Measurements from ENCODE around the gene NKAIN1. TPM values are rescaled to one million over a fixed set of nuclear protein-coding genes. Genes with fewer than 3 reads are reported as not detected.

NKAIN1 gene
- polyA plus RNA-seq, 1 donor, result 2.7 TPM

DNA sequence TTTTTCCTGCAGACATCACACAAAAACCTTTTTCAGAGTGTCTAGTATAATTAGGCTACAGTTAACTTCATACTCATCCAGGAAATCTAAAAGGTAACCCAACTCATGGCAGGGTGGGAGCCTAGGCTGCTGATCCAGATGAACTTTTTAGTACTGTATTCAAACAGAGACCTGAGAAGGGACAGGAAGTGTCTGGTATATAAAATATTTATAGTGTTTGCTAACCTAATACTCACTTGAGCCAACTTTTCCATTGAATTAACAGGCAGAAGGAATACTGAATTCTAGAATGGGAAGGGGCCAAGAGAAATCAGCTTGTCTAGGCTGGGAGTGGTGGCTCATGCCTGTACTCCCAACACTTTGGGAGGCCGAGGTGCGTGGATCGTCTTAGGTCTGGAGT, 22.2 kb upstream of the NKAIN1 start:
- Histone ChIP-seq H3K4me1 (ENCODE audit: control insufficient read depth, insufficient read depth, low read length) (no peaks in the 10 kb centered on the region), H3K36me3 (ENCODE audit: control insufficient read depth, insufficient read depth, low read length) (peaks cover 68% of the 10 kb centered on the region), H3K27ac (ENCODE audit: low read length) (no peak overlapping the region), H3K4me3 (ENCODE audit: low read length) (no peak overlapping the region), H3K9me3 (ENCODE audit: control insufficient read depth, low read depth, low read length) (no peaks in the 10 kb centered on the region), H3K27me3 (ENCODE audit: control insufficient read depth, insufficient read depth, low read length) (no peaks in the 10 kb centered on the region)
- WGBS (ENCODE audit: insufficient coverage, low lambda C conversion rate), result no CpG with 5 or more reads among the region's 3 CpGs
- DNase-seq, result no peak

- Histone ChIP-seq H3K4me1 (ENCODE audit: control insufficient read depth, insufficient read depth, low read length) (no peaks in the 10 kb centered on the region), H3K27ac (ENCODE audit: low read length) (no peak overlapping the region), H3K9me3 (ENCODE audit: control insufficient read depth, low read depth, low read length) (no peaks in the 10 kb centered on the region), H3K36me3 (ENCODE audit: control insufficient read depth, insufficient read depth, low read length) (peaks cover 54% of the 10 kb centered on the region), H3K4me3 (ENCODE audit: low read length) (no peak overlapping the region), H3K27me3 (ENCODE audit: control insufficient read depth, insufficient read depth, low read length) (no peaks in the 10 kb centered on the region)
- DNase-seq, result no peak
- WGBS (ENCODE audit: insufficient coverage, low lambda C conversion rate), result no CpG with 5 or more reads among the region's 3 CpGs
Observed at GRCh38 chr1:31259746-31260145, 20.1 kb upstream of the NKAIN1 start.

GRCh38 chr1:31258581-31258980, 18.9 kb upstream of the NKAIN1 start:
- no peak for DNase-seq
- no peaks in the 10 kb centered on the region for H3K4me1 ChIP-seq (ENCODE audit: control insufficient read depth, insufficient read depth, low read length)
- no peaks in the 10 kb centered on the region for H3K9me3 ChIP-seq (ENCODE audit: control insufficient read depth, low read depth, low read length)
- H3K36me3 ChIP-seq (ENCODE audit: control insufficient read depth, insufficient read depth, low read length), result peaks cover 48% of the 10 kb centered on the region
- H3K4me3 ChIP-seq (ENCODE audit: low read length), result no peak overlapping the region
- H3K27me3 ChIP-seq (ENCODE audit: control insufficient read depth, insufficient read depth, low read length), result no peaks in the 10 kb centered on the region
- WGBS (ENCODE audit: insufficient coverage, low lambda C conversion rate), result no CpG with 5 or more reads among the region's 1 CpG
- H3K27ac ChIP-seq (ENCODE audit: low read length), result no peak overlapping the region

DNA sequence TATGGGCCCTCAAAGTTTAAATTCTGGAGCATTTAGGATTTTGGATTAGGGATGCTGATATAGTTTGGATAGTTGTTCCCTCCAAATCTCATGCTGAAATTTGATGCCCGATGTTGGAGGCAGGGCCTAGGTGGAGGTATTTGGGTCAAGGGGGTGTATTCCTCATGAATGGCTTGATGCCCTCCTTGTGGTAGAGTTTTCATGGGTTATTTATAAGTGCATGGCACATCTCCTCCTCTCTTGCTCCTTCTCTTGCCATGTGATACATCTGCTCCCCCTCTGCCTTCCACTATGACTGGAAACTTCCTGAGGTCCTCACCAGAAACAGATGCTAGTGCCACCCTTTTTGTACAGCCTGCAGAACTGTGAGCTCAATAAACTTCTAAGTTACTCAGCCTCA, 17.5 kb upstream of the NKAIN1 start:
- Histone ChIP-seq H3K4me1 (ENCODE audit: control insufficient read depth, insufficient read depth, low read length) (no peaks in the 10 kb centered on the region), H3K9me3 (ENCODE audit: control insufficient read depth, low read depth, low read length) (no peaks in the 10 kb centered on the region), H3K36me3 (ENCODE audit: control insufficient read depth, insufficient read depth, low read length) (peaks cover 43% of the 10 kb centered on the region), H3K27me3 (ENCODE audit: control insufficient read depth, insufficient read depth, low read length) (no peaks in the 10 kb centered on the region), H3K4me3 (ENCODE audit: low read length) (no peak overlapping the region), H3K27ac (ENCODE audit: low read length) (no peak overlapping the region)
- WGBS (ENCODE audit: insufficient coverage, low lambda C conversion rate), result no CpG with 5 or more reads among the region's 1 CpG
- no peak for DNase-seq

DNA sequence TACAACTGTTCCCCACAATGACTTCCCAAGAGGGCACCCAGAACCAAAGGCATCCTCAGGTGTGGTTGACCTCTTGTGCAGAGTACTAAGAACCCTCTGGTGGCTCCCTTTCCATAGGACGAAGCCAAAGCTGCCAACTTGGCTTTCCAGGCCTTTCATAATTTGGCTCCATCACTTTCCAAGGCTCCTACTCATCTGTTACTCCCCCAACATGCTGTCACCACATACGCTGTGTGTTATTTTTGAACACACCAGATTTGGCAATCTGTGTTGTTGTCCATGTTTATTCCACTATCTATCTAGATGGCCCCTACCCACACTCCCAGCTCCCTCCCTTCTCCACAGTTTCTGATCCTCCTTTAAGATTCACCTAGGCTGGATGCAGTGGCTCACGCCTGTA, 10.2 kb upstream of the NKAIN1 start:
- H3K4me1 ChIP-seq (ENCODE audit: control insufficient read depth, insufficient read depth, low read length), result no peaks in the 10 kb centered on the region
- H3K9me3 ChIP-seq (ENCODE audit: control insufficient read depth, low read depth, low read length), result no peaks in the 10 kb centered on the region
- no peaks in the 10 kb centered on the region for H3K36me3 ChIP-seq (ENCODE audit: control insufficient read depth, insufficient read depth, low read length)
- no peaks in the 10 kb centered on the region for H3K27me3 ChIP-seq (ENCODE audit: control insufficient read depth, insufficient read depth, low read length)
- no peak overlapping the region for H3K27ac ChIP-seq (ENCODE audit: low read length)
- no peak for DNase-seq
- WGBS (ENCODE audit: insufficient coverage, low lambda C conversion rate), result 80% methylated on average over 1 of the region's 3 CpGs
- H3K4me3 ChIP-seq (ENCODE audit: low read length), result no peak overlapping the region

- H3K36me3 ChIP-seq (ENCODE audit: control insufficient read depth, insufficient read depth, low read length), result no peaks in the 10 kb centered on the region
- H3K27me3 ChIP-seq (ENCODE audit: control insufficient read depth, insufficient read depth, low read length), result no peaks in the 10 kb centered on the region
- H3K27ac ChIP-seq (ENCODE audit: low read length), result no peak overlapping the region
- WGBS (ENCODE audit: insufficient coverage, low lambda C conversion rate), result no CpG with 5 or more reads among the region's 4 CpGs
- no peaks in the 10 kb centered on the region for H3K9me3 ChIP-seq (ENCODE audit: control insufficient read depth, low read depth, low read length)
- no peaks in the 10 kb centered on the region for H3K4me1 ChIP-seq (ENCODE audit: control insufficient read depth, insufficient read depth, low read length)
- no peak overlapping the region for H3K4me3 ChIP-seq (ENCODE audit: low read length)
- DNase-seq, result no peak
Observed at GRCh38 chr1:31248276-31248675, 8.6 kb upstream of the NKAIN1 start.

GRCh38 chr1:31244326-31244725, 4.6 kb upstream of the NKAIN1 start:
- Histone ChIP-seq H3K9me3 (ENCODE audit: control insufficient read depth, low read depth, low read length) (no peaks in the 10 kb centered on the region), H3K36me3 (ENCODE audit: control insufficient read depth, insufficient read depth, low read length) (no peaks in the 10 kb centered on the region), H3K4me3 (ENCODE audit: low read length) (no peak overlapping the region), H3K27ac (ENCODE audit: low read length) (no peak overlapping the region), H3K27me3 (ENCODE audit: control insufficient read depth, insufficient read depth, low read length) (peaks cover 16% of the 10 kb centered on the region), H3K4me1 (ENCODE audit: control insufficient read depth, insufficient read depth, low read length) (no peaks in the 10 kb centered on the region)
- DNase-seq, result no peak
- no CpG with 5 or more reads among the region's 4 CpGs for WGBS (ENCODE audit: insufficient coverage, low lambda C conversion rate)

- peaks cover 21% of the 10 kb centered on the region for H3K27me3 ChIP-seq (ENCODE audit: control insufficient read depth, insufficient read depth, low read length)
- no peak overlapping the region for H3K4me3 ChIP-seq (ENCODE audit: low read length)
- DNase-seq, result no peak
- peaks cover 2% of the 10 kb centered on the region for H3K4me1 ChIP-seq (ENCODE audit: control insufficient read depth, insufficient read depth, low read length)
- no peaks in the 10 kb centered on the region for H3K36me3 ChIP-seq (ENCODE audit: control insufficient read depth, insufficient read depth, low read length)
- no peaks in the 10 kb centered on the region for H3K9me3 ChIP-seq (ENCODE audit: control insufficient read depth, low read depth, low read length)
- WGBS (ENCODE audit: insufficient coverage, low lambda C conversion rate), result no CpG with 5 or more reads among the region's 10 CpGs
- H3K27ac ChIP-seq (ENCODE audit: low read length), result no peak overlapping the region
Observed at GRCh38 chr1:31243501-31244286, 4.0 kb upstream of the NKAIN1 start.

- Histone ChIP-seq H3K27ac (ENCODE audit: low read length) (no peak overlapping the region), H3K27me3 (ENCODE audit: control insufficient read depth, insufficient read depth, low read length) (peaks cover 43% of the 10 kb centered on the region), H3K36me3 (ENCODE audit: control insufficient read depth, insufficient read depth, low read length) (no peaks in the 10 kb centered on the region), H3K4me1 (ENCODE audit: control insufficient read depth, insufficient read depth, low read length) (peaks cover 2% of the 10 kb centered on the region), H3K9me3 (ENCODE audit: control insufficient read depth, low read depth, low read length) (no peaks in the 10 kb centered on the region), H3K4me3 (ENCODE audit: low read length) (no peak overlapping the region)
- no peak for DNase-seq
- WGBS (ENCODE audit: insufficient coverage, low lambda C conversion rate), result 96% methylated on average over 4 of the region's 8 CpGs
Observed at GRCh38 chr1:31241321-31241720, 1.6 kb upstream of the NKAIN1 start.

- Histone ChIP-seq H3K27me3 (ENCODE audit: control insufficient read depth, insufficient read depth, low read length) (peaks cover 45% of the 10 kb centered on the region), H3K4me3 (ENCODE audit: low read length) (peak overlapping the region; percentile 17), H3K4me1 (ENCODE audit: control insufficient read depth, insufficient read depth, low read length) (peaks cover 2% of the 10 kb centered on the region), H3K9me3 (ENCODE audit: control insufficient read depth, low read depth, low read length) (no peaks in the 10 kb centered on the region), H3K27ac (ENCODE audit: low read length) (no peak overlapping the region), H3K36me3 (ENCODE audit: control insufficient read depth, insufficient read depth, low read length) (no peaks in the 10 kb centered on the region)
- peak in 1 of 2 donors; percentile 50 for DNase-seq
- WGBS (ENCODE audit: insufficient coverage, low lambda C conversion rate), result no CpG with 5 or more reads among the region's 56 CpGs
Observed at GRCh38 chr1:31238986-31239613, 587 bp downstream of the NKAIN1 start.

- DNase-seq, result no peak
- Histone ChIP-seq H3K4me3 (ENCODE audit: low read length) (no peak overlapping the region), H3K36me3 (ENCODE audit: control insufficient read depth, insufficient read depth, low read length) (no peaks in the 10 kb centered on the region), H3K27ac (ENCODE audit: low read length) (no peak overlapping the region), H3K4me1 (ENCODE audit: control insufficient read depth, insufficient read depth, low read length) (peaks cover 2% of the 10 kb centered on the region), H3K9me3 (ENCODE audit: control insufficient read depth, low read depth, low read length) (no peaks in the 10 kb centered on the region), H3K27me3 (ENCODE audit: control insufficient read depth, insufficient read depth, low read length) (peaks cover 45% of the 10 kb centered on the region)
- no CpG with 5 or more reads among the region's 4 CpGs for WGBS (ENCODE audit: insufficient coverage, low lambda C conversion rate)
Observed at GRCh38 chr1:31238612-31238985, 1.1 kb downstream of the NKAIN1 start.
